B cell (primary cell): ENCODE data around the gene SLC6A1. TPM values are rescaled to one million over a fixed set of nuclear protein-coding genes. Genes with fewer than 3 reads are reported as not detected.

Experiments
- ATAC-seq: fragments of 200-7000 bp; cut with Tn5 transposase; one replicate; pipeline ENCODE4 v1.10.0; 2021; ENCODE audit warnings: low read depth, mild to moderate bottlenecking, moderate number of reproducible peaks, moderate library complexity
- CTCF ChIA-PET: fragments of 350-600 bp; sonication (Branson Sonifier 250); formaldehyde crosslinking; loops from one replicate; lab custom pipeline; 2021; ENCODE audit warnings: antibody characterized with exemption, inconsistent platforms; lab: Charles Lee
- POLR2A ChIA-PET: fragments of 350-600 bp; sonication (Branson Sonifier 250); formaldehyde crosslinking; loops from one replicate; lab custom pipeline; 2021; ENCODE audit warnings: antibody characterized with exemption; lab: Charles Lee
- DNase-seq: peaks from one replicate; pipeline ENCODE4 v3.0.0; 2013
- H2AFZ ChIP-seq: 2 replicates; pipeline ENCODE4 v1.6.1; 2012; ENCODE audit warnings: mild to moderate bottlenecking, low read depth, low read length; ENCODE audit not compliant: insufficient read depth, poor library complexity, severe bottlenecking
- H3K27ac ChIP-seq, 2 donors: 1 replicate in 1 of 2; 2 replicates in 1 of 2; pipeline ENCODE4 v1.5.1; 2012 to 2013; ENCODE audit warnings: low read length in 2 of 2, mild to moderate bottlenecking in 2 of 2, moderate library complexity in 1 of 2
- H3K27me3 ChIP-seq, 4 experiments: fragments of 200-600 bp in 1 of 4; sonication (generic) in 1 of 4; replicated peaks in 1 of 4; 1 replicate in 2 of 4; 2 replicates in 2 of 4; pipeline versions ENCODE4 v1.6.1 to v1.7.0; 2013 to 2016; ENCODE audit warnings: low read length in 3 of 4, mild to moderate bottlenecking in 2 of 4, mixed read lengths in 1 of 4, moderate library complexity in 1 of 4; ENCODE audit not compliant: insufficient read depth in 4 of 4, control insufficient read depth in 3 of 4; ENCODE audit errors: control extremely low read depth in 1 of 4
- H3K36me3 ChIP-seq, 2 experiments: replicated peaks in 1 of 2; 1 replicate in 1 of 2; 2 replicates in 1 of 2; pipeline versions ENCODE4 v1.6.1 to v1.7.1; 2013; ENCODE audit warnings: low read length in 1 of 2; ENCODE audit not compliant: insufficient read depth in 2 of 2, control insufficient read depth in 1 of 2; ENCODE audit errors: control extremely low read depth in 1 of 2, extremely low read depth in 1 of 2
- H3K4me1 ChIP-seq, 2 donors: fragments of 200-600 bp in 1 of 2; sonication (generic) in 1 of 2; 1 replicate in 1 of 2; 2 replicates in 1 of 2; pipeline versions ENCODE4 v1.5.1 to v1.6.1; 2013 to 2017; ENCODE audit warnings: low read length in 2 of 2; ENCODE audit not compliant: control insufficient read depth in 2 of 2, insufficient read depth in 2 of 2
- H3K4me2 ChIP-seq: replicated peaks from 2 replicates; pipeline ENCODE3; 2012; ENCODE audit warnings: mild to moderate bottlenecking, low read depth, low read length; ENCODE audit not compliant: poor library complexity, severe bottlenecking
- H3K4me3 ChIP-seq, 5 experiments: fragments of 200-600 bp in 1 of 5; sonication (generic) in 1 of 5; 1 replicate in 3 of 5; 2 replicates in 2 of 5; pipeline versions ENCODE4 v1.5.1 to v1.7.0; 2011 to 2016; ENCODE audit warnings: low read length in 4 of 5, mild to moderate bottlenecking in 4 of 5, low read depth in 2 of 5, control low read depth in 1 of 5, moderate library complexity in 1 of 5; ENCODE audit not compliant: insufficient read depth in 1 of 5; ENCODE audit errors: control extremely low read depth in 1 of 5, extremely low read depth in 1 of 5
- H3K79me2 ChIP-seq: fragments of 200-600 bp; sonication (generic); one replicate; pipeline ENCODE4 v1.6.0; 2016; ENCODE audit warnings: low read length; ENCODE audit not compliant: control insufficient read depth, insufficient read depth
- H3K9ac ChIP-seq: fragments of 200-600 bp; sonication (generic); 2 replicates; pipeline ENCODE4 v1.6.1; 2017; ENCODE audit warnings: mild to moderate bottlenecking, low read length, moderate library complexity
- H3K9me3 ChIP-seq, 3 donors: one replicate each; pipeline versions ENCODE4 v1.6.1 to v1.7.1; 2013; ENCODE audit warnings: low read length in 2 of 3; ENCODE audit not compliant: control insufficient read depth in 2 of 3, insufficient read depth in 1 of 3; ENCODE audit errors: control extremely low read depth in 1 of 3
- H4K20me1 ChIP-seq: 2 replicates; pipeline ENCODE4 v1.6.0; 2012; ENCODE audit warnings: mild to moderate bottlenecking, low read length; ENCODE audit not compliant: insufficient read depth, control insufficient read depth, poor library complexity, severe bottlenecking
- H3K27ac Mint-ChIP-seq: one replicate; pipeline ENCODE4 v1.8.0; 2021; ENCODE audit warnings: mixed read lengths
- H3K27me3 Mint-ChIP-seq: one replicate; pipeline ENCODE4 v1.8.0; 2021; ENCODE audit warnings: mixed read lengths
- H3K4me1 Mint-ChIP-seq: one replicate; pipeline ENCODE4 v1.8.0; 2021; ENCODE audit warnings: mixed read lengths
- H3K4me3 Mint-ChIP-seq: one replicate; pipeline ENCODE4 v1.8.0; 2021; ENCODE audit warnings: mixed read lengths
- H3K9me3 Mint-ChIP-seq: one replicate; pipeline ENCODE4 v1.8.0; 2022; ENCODE audit warnings: mixed read lengths; ENCODE audit not compliant: insufficient read depth
- EZH2 ChIP-seq: IDR thresholded peaks from 2 replicates; pipeline ENCODE4 v1.6.1; 2012; ENCODE audit warnings: borderline replicate concordance, low read depth, mild to moderate bottlenecking, moderate library complexity, low read length; ENCODE audit not compliant: insufficient read depth, poor library complexity, severe bottlenecking
- WGBS: methylation state at CpG from one replicate; pipeline ENCODE4 v1.1.5; 2013; ENCODE audit warnings: missing lambda C conversion rate; ENCODE audit not compliant: insufficient coverage; 5-methylcytosine and 5-hydroxymethylcytosine counted together
- intact Hi-C: fragments of 100-400 bp; cut with micrococcal nuclease; formaldehyde crosslinking; loops from one replicate; pipeline ENCODE4 v1.10.0; 2022
- polyA plus RNA-seq: library from polyadenylated mRNA; depleted of rRNA; stranded (reverse); fragments of >200 nt; gene quantifications from 2 replicates; pipeline ENCODE4 v1.2.3, GENCODE V29; 2012
- total RNA-seq, 2 donors: library from RNA; stranded (reverse); fragments of 120-200 nt in 1 of 2; gene quantifications; 1 replicate in 1 of 2; 2 replicates in 1 of 2; pipeline versions ENCODE4 v1.2.3 to v1.2.4, GENCODE V29; 2013 to 2022
- TF ChIP-seq, protein P1 (sequence below): fragments of 200-600 bp; IDR thresholded peaks from one replicate; pipeline ENCODE4 v1.8.0; 2022; ENCODE audit warnings: antibody characterized with exemption, mild to moderate bottlenecking

The SLC6A1 gene
- total and polyA plus RNA-seq, 2 donors (not counting 1 experiment from before 2014, with no cell fraction given), result not detected

DNA sequence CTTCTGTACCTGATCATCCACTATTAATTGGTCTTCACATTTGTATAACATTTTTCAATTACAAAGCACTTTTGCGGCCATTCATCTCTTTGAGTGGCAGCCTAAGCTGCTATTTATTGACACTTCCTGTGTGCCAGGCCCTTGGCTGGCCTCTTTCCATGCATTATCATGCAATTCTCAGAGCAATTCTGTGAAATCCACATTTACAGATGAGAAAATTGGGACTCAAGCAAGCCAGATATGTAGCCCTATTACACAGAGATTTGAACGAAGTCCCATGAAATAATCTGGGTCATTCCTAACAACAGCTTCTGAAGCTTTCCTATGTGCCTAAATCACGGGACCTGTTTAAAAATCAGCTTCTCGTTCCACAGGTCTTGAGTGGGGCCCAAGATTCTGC, 17.4 kb downstream of the SLC6A1 start:
- no peak overlapping the region for H3K27ac Mint-ChIP-seq
- Histone ChIP-seq H3K79me2 (no peaks in the 10 kb centered on the region), H3K36me3 (no peaks in the 10 kb centered on the region), H3K9ac (no peak overlapping the region), H3K4me3 (no peak overlapping the region), H3K4me1 (no peaks in the 10 kb centered on the region), H3K4me2 (no peak overlapping the region), H2AFZ (no peak overlapping the region), H4K20me1 (no peaks in the 10 kb centered on the region), H3K27ac (no peak overlapping the region), H3K27me3 (no peaks in the 10 kb centered on the region), H3K9me3 (no peaks in the 10 kb centered on the region)
- H3K9me3 Mint-ChIP-seq, result no peaks in the 10 kb centered on the region
- CTCF ChIA-PET, result no interaction called here
- H3K4me3 Mint-ChIP-seq, result no peak overlapping the region
- TF ChIP-seq, protein P1, sequence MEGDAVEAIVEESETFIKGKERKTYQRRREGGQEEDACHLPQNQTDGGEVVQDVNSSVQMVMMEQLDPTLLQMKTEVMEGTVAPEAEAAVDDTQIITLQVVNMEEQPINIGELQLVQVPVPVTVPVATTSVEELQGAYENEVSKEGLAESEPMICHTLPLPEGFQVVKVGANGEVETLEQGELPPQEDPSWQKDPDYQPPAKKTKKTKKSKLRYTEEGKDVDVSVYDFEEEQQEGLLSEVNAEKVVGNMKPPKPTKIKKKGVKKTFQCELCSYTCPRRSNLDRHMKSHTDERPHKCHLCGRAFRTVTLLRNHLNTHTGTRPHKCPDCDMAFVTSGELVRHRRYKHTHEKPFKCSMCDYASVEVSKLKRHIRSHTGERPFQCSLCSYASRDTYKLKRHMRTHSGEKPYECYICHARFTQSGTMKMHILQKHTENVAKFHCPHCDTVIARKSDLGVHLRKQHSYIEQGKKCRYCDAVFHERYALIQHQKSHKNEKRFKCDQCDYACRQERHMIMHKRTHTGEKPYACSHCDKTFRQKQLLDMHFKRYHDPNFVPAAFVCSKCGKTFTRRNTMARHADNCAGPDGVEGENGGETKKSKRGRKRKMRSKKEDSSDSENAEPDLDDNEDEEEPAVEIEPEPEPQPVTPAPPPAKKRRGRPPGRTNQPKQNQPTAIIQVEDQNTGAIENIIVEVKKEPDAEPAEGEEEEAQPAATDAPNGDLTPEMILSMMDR, result no peak
- no peak for TF ChIP-seq EZH2
- intact Hi-C loops, result no loop called here
- H3K4me1 Mint-ChIP-seq, result no peaks in the 10 kb centered on the region
- ATAC-seq (no peak), DNase-seq (no peak)
- 94% methylated on average over 4 of the region's 4 CpGs for WGBS
- POLR2A ChIA-PET, result no interaction called here
- H3K27me3 Mint-ChIP-seq, result peaks cover 11% of the 10 kb centered on the region

DNA sequence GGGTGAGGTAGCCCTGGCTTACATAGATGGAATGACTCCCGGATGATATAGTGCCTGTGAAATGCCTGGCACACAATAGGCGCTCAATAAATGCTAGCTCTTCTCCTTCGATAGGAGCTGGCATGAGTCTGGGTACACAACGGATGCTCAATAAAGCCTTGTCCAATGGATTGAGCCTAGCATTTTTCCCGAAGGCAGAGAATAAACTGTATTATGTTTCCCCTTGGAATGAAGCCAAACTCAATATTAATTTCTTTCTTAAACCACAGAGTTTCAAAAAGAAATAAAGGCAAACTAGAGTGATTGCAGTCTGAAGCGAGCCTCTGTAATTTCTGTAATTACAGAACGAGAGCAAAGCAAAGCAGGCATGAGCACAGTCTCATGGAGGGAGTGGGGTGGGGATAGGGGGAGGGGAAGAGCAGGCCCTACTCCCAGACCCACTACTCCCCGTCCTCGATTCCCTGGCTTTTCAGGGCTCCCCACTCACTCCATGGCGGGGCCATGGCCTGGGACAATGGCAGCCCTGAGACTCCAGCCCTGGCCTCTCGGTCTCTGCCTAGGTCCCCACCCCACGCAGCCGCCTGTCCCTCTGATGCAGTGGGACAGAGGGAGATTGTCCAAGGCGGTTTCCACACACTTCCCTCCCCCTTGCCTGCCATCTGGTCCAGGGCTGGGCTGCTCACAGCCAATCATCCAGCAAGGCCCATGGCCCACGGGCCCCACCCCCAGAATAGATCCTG, 18.0 kb downstream of the SLC6A1 start:
- Histone ChIP-seq H3K36me3 (no peaks in the 10 kb centered on the region), H3K27me3 (no peaks in the 10 kb centered on the region), H4K20me1 (no peaks in the 10 kb centered on the region), H2AFZ (no peak overlapping the region), H3K27ac (no peak overlapping the region), H3K4me1 (no peaks in the 10 kb centered on the region), H3K9ac (no peak overlapping the region), H3K4me2 (no peak overlapping the region), H3K4me3 (no peak overlapping the region), H3K9me3 (no peaks in the 10 kb centered on the region), H3K79me2 (no peaks in the 10 kb centered on the region)
- no peak for TF ChIP-seq EZH2
- TF ChIP-seq, protein P1, result no peak
- no peak overlapping the region for H3K4me3 Mint-ChIP-seq
- intact Hi-C loops, result no loop called here
- 98% methylated on average over 10 of the region's 15 CpGs for WGBS
- peaks cover 17% of the 10 kb centered on the region for H3K27me3 Mint-ChIP-seq
- POLR2A ChIA-PET, result no interaction called here
- CTCF ChIA-PET, result no interaction called here
- H3K9me3 Mint-ChIP-seq, result peaks cover 2% of the 10 kb centered on the region
- no peak overlapping the region for H3K27ac Mint-ChIP-seq
- no peaks in the 10 kb centered on the region for H3K4me1 Mint-ChIP-seq
- DNase-seq (no peak), ATAC-seq (no peak)
